H1 (cell line): Measurements from ENCODE around the gene MT4. TPM values are rescaled to one million over a fixed set of nuclear protein-coding genes. Genes with fewer than 3 reads are reported as not detected.

Experiments
- ASH2L ChIP-seq: fragments of 200-600, 300-600 bp; sonication (generic); IDR thresholded peaks from one replicate; pipeline ENCODE4 v1.7.1; 2017; ENCODE audit warnings: low read length
- CEBPB ChIP-seq: IDR thresholded peaks from 2 replicates; pipeline ENCODE4 v1.6.1; 2012; ENCODE audit warnings: low read depth, low read length
- CTBP2 ChIP-seq: IDR thresholded peaks from 2 replicates; pipeline ENCODE4 v1.7.0; 2011; ENCODE audit warnings: borderline replicate concordance, mild to moderate bottlenecking, moderate library complexity, mixed read lengths, low read length; ENCODE audit not compliant: insufficient read depth, insufficient read length
- EZH2 ChIP-seq: fragments of 200-600 bp; sonication (generic); IDR thresholded peaks from 2 replicates; pipeline ENCODE4 v1.7.1; 2012; ENCODE audit warnings: low read depth, mild to moderate bottlenecking, moderate library complexity, low read length, inconsistent platforms; ENCODE audit not compliant: severe bottlenecking
- HDAC2 ChIP-seq, 2 experiments: fragments of 300-600 bp in 1 of 2; sonication (generic) in 1 of 2; IDR thresholded peaks; 2 replicates each; pipeline ENCODE4 v1.6.1; 2011 to 2012; ENCODE audit warnings: low read depth in 2 of 2, low read length in 2 of 2, mild to moderate bottlenecking in 2 of 2, moderate library complexity in 2 of 2, borderline replicate concordance in 1 of 2, inconsistent platforms in 1 of 2
- PHF8 ChIP-seq: fragments of 200-600 bp; sonication (generic); conservative IDR thresholded peaks from 2 replicates; pipeline ENCODE4 v1.7.1; 2012; ENCODE audit warnings: low read depth, mild to moderate bottlenecking, inconsistent platforms, low read length, moderate library complexity
- SIN3A ChIP-seq, 2 experiments: IDR thresholded peaks in 1 of 2; conservative IDR thresholded peaks in 1 of 2; 2 replicates each; pipeline ENCODE4 v1.6.1; 2011 to 2012; ENCODE audit warnings: low read length in 2 of 2, improper control_type of control experiment in 1 of 2, low read depth in 1 of 2, mild to moderate bottlenecking in 1 of 2
- SUZ12 ChIP-seq: fragments of 200-600 bp; sonication (generic); IDR thresholded peaks from 2 replicates; pipeline ENCODE4 v1.6.1; 2012; ENCODE audit warnings: mild to moderate bottlenecking, inconsistent platforms, low read length, moderate library complexity, mixed read lengths
- TAF1 ChIP-seq: IDR thresholded peaks from 2 replicates; pipeline ENCODE4 v1.6.1; 2011; ENCODE audit warnings: mild to moderate bottlenecking, low read depth, low read length
- TBP ChIP-seq: IDR thresholded peaks from 2 replicates; pipeline ENCODE4 v1.6.1; 2011; ENCODE audit warnings: low read depth, low read length, improper control_type of control experiment
- USF2 ChIP-seq: IDR thresholded peaks from 2 replicates; pipeline ENCODE4 v1.6.1; 2011; ENCODE audit warnings: low read length, improper control_type of control experiment
- polyA plus RNA-seq, 7 experiments: library from polyadenylated mRNA; depleted of rRNA in 3 of 7; stranded (reverse) in 5 of 7; unstranded in 2 of 7; fragments of >200 nt in 5 of 7; fragments of 200-250 nt in 2 of 7; gene quantifications; 1 replicate in 5 of 7; 2 replicates in 1 of 7; 4 replicates in 1 of 7; pipeline versions ENCODE4 v1.2.1 to v1.2.3, GENCODE V29; 2011 to 2013; ENCODE audit warnings: missing spikeins in 2 of 7, mixed read lengths in 2 of 7
- total RNA-seq: library from RNA; stranded (reverse); fragmentation: NEBNext Ultra II Directional; extraction: Animal tissue kit (Norgen Biotek cat#: 25700); gene quantifications from 2 replicates; pipeline ENCODE4 v1.2.1, GENCODE V29; 2021
- TF ChIP-seq, protein P1 (sequence below), 3 experiments: IDR thresholded peaks; 1 replicate in 2 of 3; 2 replicates in 1 of 3; pipeline versions ENCODE4 v1.5.1 to v1.6.1; 2011; ENCODE audit warnings: low read length in 3 of 3, mild to moderate bottlenecking in 3 of 3, inconsistent platforms in 2 of 3, low read depth in 1 of 3, moderate library complexity in 1 of 3; ENCODE audit not compliant: insufficient read depth in 1 of 3; ENCODE audit errors: control extremely low read depth in 1 of 3

The MT4 gene
- total and polyA plus RNA-seq, 2 of the 8 experiments (the other 6 are each of a cell fraction or from before 2014, with no cell fraction given) = not detected

DNA sequence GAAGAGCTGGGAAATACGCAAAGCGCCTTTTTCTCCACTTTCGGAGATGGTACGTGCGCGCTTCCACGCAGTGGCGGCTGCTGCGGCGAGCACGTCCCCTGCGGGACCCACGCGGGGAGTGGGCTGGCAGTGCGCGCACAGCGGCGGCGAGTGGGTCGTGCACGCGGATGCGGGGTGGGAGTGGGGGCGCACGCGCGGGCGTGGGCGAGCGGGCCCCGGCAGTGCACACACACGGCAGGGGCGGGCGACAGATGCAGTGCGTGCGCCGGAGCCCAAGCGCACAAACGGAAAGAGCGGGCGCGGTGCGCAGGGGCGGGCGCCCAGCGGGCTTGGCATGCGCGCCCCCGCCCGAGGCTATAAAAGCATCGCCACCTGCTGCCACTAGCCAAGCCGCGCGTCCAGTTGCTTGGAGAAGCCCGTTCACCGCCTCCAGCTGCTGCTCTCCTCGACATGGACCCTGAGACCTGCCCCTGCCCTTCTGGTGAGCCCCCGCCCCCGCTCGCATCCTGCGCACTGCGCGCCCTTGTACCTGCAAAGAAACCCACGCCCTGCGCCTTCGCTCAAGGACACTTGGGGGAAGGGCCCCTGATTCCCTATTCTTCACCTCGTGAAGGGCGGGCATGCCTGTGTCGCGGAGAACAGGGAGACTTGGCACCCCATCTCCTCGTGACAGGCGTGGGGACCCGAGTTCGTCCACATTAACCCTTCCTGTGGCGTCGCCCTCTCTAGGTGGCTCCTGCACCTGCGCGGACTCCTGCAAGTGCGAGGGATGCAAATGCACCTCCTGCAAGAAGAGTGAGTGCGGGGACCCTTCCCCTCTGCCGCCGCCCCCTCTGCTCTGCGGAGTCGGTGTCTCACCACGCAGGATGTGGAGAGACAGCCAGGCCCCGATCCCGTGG, 24.5 kb downstream of the MT4 start, which contains the start of gene MT3 (continued):
- TF ChIP-seq CTBP2 = no peak
- no peak for TF ChIP-seq TAF1
- TF ChIP-seq SUZ12 = peak; percentile 82; the same call in 1 of the 2 replicates
- no peak for TF ChIP-seq SIN3A (conservative IDR thresholded peaks at IDR 0.05 in 1 of 2, IDR thresholded peaks at IDR 0.05 in 1 of 2; ENCODE audit: low read depth in 1 of 2, low read length in 2 of 2)
- no peak for TF ChIP-seq USF2
- no peak for TF ChIP-seq PHF8
- TF ChIP-seq HDAC2 (IDR thresholded peaks at IDR 0.05; ENCODE audit: borderline replicate concordance in 1 of 2, low read depth in 2 of 2, low read length in 2 of 2) = peak in 1 of 2 experiments; percentile 85; a peak in 1 of 4 replicates
- peak; percentile 53; the same call in 1 of the 2 replicates for TF ChIP-seq TBP
- TF ChIP-seq EZH2 = peak; percentile 69
- TF ChIP-seq, protein P1, sequence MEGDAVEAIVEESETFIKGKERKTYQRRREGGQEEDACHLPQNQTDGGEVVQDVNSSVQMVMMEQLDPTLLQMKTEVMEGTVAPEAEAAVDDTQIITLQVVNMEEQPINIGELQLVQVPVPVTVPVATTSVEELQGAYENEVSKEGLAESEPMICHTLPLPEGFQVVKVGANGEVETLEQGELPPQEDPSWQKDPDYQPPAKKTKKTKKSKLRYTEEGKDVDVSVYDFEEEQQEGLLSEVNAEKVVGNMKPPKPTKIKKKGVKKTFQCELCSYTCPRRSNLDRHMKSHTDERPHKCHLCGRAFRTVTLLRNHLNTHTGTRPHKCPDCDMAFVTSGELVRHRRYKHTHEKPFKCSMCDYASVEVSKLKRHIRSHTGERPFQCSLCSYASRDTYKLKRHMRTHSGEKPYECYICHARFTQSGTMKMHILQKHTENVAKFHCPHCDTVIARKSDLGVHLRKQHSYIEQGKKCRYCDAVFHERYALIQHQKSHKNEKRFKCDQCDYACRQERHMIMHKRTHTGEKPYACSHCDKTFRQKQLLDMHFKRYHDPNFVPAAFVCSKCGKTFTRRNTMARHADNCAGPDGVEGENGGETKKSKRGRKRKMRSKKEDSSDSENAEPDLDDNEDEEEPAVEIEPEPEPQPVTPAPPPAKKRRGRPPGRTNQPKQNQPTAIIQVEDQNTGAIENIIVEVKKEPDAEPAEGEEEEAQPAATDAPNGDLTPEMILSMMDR (IDR thresholded peaks at IDR 0.05; ENCODE audit: control extremely low read depth in 1 of 3, insufficient read depth in 1 of 3, low read depth in 1 of 3, low read length in 3 of 3) = no peak
- peak; percentile 71 for TF ChIP-seq ASH2L
- no peak for TF ChIP-seq CEBPB
